ENCODE measurements around the gene DAB2IP. TPM values are rescaled to one million over a fixed set of nuclear protein-coding genes. Genes with fewer than 3 reads are reported as not detected.

The DAB2IP gene
- total RNA-seq, 1 donor from 2014 or later, result 104 TPM

DNA sequence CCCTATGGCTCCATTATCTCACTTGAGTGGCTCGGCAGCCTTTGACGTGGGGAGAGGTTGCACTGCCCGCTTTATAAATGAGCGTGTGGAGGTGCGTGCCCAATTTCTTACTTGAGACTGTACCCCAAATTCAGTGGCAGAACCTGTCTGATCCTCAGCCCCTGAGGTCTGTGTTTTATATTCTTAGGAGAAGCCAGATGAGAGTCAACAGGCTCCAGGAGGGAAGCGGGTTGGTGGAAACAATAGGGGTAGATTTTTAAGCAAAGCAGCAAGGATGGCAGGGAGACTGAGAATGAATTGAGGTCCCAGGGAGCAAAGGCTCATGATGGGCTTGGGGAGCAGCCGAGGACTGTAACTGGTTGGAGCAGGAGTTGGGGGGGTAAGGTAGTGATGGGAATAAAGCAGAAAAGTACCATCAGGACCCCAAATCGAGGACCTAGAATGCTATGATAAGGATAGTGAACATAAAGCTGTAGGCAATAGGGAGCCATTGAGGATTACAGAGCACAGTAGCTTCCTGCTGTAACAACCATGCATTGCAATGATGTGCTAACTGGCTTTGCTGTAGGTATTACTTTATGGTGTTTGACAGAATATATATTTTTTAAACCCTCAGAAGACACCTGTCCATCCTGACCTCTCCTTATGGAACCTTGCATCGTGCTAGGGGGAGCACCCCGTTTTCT, 43.1 kb upstream of the DAB2IP start:
- TF ChIP-seq, protein P1, sequence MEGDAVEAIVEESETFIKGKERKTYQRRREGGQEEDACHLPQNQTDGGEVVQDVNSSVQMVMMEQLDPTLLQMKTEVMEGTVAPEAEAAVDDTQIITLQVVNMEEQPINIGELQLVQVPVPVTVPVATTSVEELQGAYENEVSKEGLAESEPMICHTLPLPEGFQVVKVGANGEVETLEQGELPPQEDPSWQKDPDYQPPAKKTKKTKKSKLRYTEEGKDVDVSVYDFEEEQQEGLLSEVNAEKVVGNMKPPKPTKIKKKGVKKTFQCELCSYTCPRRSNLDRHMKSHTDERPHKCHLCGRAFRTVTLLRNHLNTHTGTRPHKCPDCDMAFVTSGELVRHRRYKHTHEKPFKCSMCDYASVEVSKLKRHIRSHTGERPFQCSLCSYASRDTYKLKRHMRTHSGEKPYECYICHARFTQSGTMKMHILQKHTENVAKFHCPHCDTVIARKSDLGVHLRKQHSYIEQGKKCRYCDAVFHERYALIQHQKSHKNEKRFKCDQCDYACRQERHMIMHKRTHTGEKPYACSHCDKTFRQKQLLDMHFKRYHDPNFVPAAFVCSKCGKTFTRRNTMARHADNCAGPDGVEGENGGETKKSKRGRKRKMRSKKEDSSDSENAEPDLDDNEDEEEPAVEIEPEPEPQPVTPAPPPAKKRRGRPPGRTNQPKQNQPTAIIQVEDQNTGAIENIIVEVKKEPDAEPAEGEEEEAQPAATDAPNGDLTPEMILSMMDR (IDR thresholded peaks at IDR 0.05; ENCODE audit: unreplicated experiment), result no peak
- Mint-ChIP-seq H3K27me3 (ENCODE audit: unreplicated experiment) (peaks cover 4% of the 10 kb centered on the region), H3K9me3 (ENCODE audit: unreplicated experiment) (no peaks in the 10 kb centered on the region), H3K4me1 (ENCODE audit: unreplicated experiment) (peaks cover 24% of the 10 kb centered on the region), H3K27ac (ENCODE audit: unreplicated experiment) (no peak overlapping the region), H3K4me3 (ENCODE audit: unreplicated experiment) (no peak overlapping the region), H3K36me3 (ENCODE audit: low read depth, unreplicated experiment) (no peaks in the 10 kb centered on the region)
- DNase-seq (ENCODE audit: low spot score), result no peak

DNA sequence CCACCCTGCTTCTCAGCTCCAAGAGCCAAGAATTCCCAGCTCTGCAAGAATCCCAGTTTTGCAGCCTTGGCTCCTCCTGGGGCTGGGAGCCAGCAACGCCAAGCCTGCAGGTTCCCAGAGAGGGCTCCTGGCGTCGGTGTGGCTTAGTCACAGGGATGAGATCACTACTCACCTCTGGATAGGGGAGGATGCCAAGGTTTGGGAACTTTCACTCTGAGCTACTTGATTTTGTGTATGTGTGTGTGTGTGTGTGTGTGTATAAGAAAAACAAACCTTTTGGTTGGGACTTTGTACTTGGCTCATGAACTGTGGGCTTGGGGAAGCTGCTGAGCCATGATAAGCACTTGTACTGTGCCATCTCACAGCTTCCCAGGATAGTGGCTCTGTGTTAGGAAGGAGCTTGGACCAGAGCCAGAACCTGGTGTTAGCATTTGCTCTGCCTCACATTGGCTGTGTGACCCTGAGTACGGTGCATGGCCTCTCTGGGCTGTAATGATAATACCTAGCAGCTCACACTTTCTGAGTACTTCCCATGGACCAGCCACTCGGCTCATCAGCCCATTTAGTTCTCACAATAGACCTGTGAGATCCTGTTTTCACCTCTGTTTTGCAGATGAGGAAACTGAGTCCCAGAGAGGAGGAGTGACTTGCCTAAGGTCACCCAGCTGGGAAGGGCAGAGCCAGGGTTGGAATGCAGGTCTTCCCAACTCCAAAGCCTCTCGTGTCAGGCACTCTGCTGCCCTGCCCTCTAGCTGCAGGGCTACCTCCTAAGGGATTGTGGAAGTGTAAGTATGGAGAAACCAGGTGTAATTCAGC, 41.4 kb upstream of the DAB2IP start:
- H3K4me3 Mint-ChIP-seq (ENCODE audit: unreplicated experiment), result no peak overlapping the region
- H3K4me1 Mint-ChIP-seq (ENCODE audit: unreplicated experiment), result peaks cover 15% of the 10 kb centered on the region
- peaks cover 3% of the 10 kb centered on the region for H3K27me3 Mint-ChIP-seq (ENCODE audit: unreplicated experiment)
- TF ChIP-seq, protein P1 (IDR thresholded peaks at IDR 0.05; ENCODE audit: unreplicated experiment), result no peak
- H3K9me3 Mint-ChIP-seq (ENCODE audit: unreplicated experiment), result no peaks in the 10 kb centered on the region
- DNase-seq (ENCODE audit: low spot score), result no peak
- no peaks in the 10 kb centered on the region for H3K36me3 Mint-ChIP-seq (ENCODE audit: low read depth, unreplicated experiment)
- no peak overlapping the region for H3K27ac Mint-ChIP-seq (ENCODE audit: unreplicated experiment)

DNA sequence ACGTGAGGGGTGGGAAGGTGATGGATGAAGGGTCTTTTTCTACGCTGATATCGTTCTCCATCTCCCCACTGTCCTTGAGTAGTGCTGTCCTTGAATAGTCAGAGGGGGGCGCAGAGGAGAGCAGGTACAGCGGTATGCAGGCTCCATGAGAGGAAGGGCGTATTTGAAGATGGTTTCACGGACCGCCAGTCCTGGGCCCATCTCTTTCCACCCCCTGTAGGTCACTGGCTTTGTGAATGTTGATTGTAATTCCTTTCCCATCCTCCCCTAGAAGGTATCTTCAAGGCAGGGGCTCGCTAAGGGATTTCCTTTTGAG, 40.8 kb upstream of the DAB2IP start:
- Mint-ChIP-seq H3K27ac (ENCODE audit: unreplicated experiment) (no peak overlapping the region), H3K9me3 (ENCODE audit: unreplicated experiment) (no peaks in the 10 kb centered on the region), H3K4me1 (ENCODE audit: unreplicated experiment) (peaks cover 15% of the 10 kb centered on the region), H3K4me3 (ENCODE audit: unreplicated experiment) (no peak overlapping the region), H3K27me3 (ENCODE audit: unreplicated experiment) (peaks cover 1% of the 10 kb centered on the region), H3K36me3 (ENCODE audit: low read depth, unreplicated experiment) (no peaks in the 10 kb centered on the region)
- TF ChIP-seq, protein P1 (IDR thresholded peaks at IDR 0.05; ENCODE audit: unreplicated experiment), result no peak
- DNase-seq (ENCODE audit: low spot score), result no peak

GRCh38 chr9:121612511-121612998, 38.9 kb upstream of the DAB2IP start:
- H3K27ac Mint-ChIP-seq (ENCODE audit: unreplicated experiment), result no peak overlapping the region
- DNase-seq (ENCODE audit: low spot score), result no peak
- H3K4me3 Mint-ChIP-seq (ENCODE audit: unreplicated experiment), result no peak overlapping the region
- peaks cover 15% of the 10 kb centered on the region for H3K4me1 Mint-ChIP-seq (ENCODE audit: unreplicated experiment)
- peaks cover 3% of the 10 kb centered on the region for H3K27me3 Mint-ChIP-seq (ENCODE audit: unreplicated experiment)
- H3K9me3 Mint-ChIP-seq (ENCODE audit: unreplicated experiment), result no peaks in the 10 kb centered on the region
- H3K36me3 Mint-ChIP-seq (ENCODE audit: low read depth, unreplicated experiment), result no peaks in the 10 kb centered on the region
- TF ChIP-seq, protein P1 (IDR thresholded peaks at IDR 0.05; ENCODE audit: unreplicated experiment), result no peak

Measured in endothelial cell (in vitro differentiated cells).